Ureter (tissue), 1 donor: Measurements from ENCODE around the gene TMEM221. TPM values are rescaled to one million over a fixed set of nuclear protein-coding genes. Genes with fewer than 3 reads are reported as not detected.

Experiments
- total RNA-seq: library from RNA; stranded (reverse); gene quantifications from one replicate; pipeline ENCODE4 v1.2.4, GENCODE V29; 2023
- donor health status: DM: yes; HTN: yes; CAD: no.

Gene TMEM221
- total RNA-seq, 1 donor from 2014 or later: 0.31 TPM

Other genes with a start within 250 kb of the TMEM221 start
- gene USE1, start 233.3 kb downstream of the TMEM221 start, total RNA-seq: 20.2 TPM
- gene OCEL1, start 222.4 kb downstream of the TMEM221 start, total RNA-seq: 21.9 TPM
- 72.1 TPM for gene NR2F6, start 202.7 kb downstream of the TMEM221 start, total RNA-seq
- 7.2 TPM for gene USHBP1, start 183.9 kb downstream of the TMEM221 start, total RNA-seq
- gene BABAM1, start 181.2 kb downstream of the TMEM221 start, total RNA-seq: 67.7 TPM
- 0.23 TPM for gene ANKLE1, start 166.8 kb downstream of the TMEM221 start, total RNA-seq
- gene ABHD8, start 145.2 kb downstream of the TMEM221 start, total RNA-seq: 6.3 TPM
- 48.5 TPM for gene MRPL34, start 142.8 kb downstream of the TMEM221 start, total RNA-seq
- 32.0 TPM for gene DDA1, start 139.1 kb downstream of the TMEM221 start, total RNA-seq
- 7.9 TPM for gene ANO8, start 113.8 kb downstream of the TMEM221 start, total RNA-seq
- gene GTPBP3, start 111.1 kb downstream of the TMEM221 start, total RNA-seq: 30.3 TPM
- 159 TPM for gene PLVAP, start 71.3 kb downstream of the TMEM221 start, total RNA-seq
- gene CCDC194, start 54.5 kb downstream of the TMEM221 start, total RNA-seq: 0.86 TPM
- gene BST2, start 43.0 kb downstream of the TMEM221 start, total RNA-seq: 45.8 TPM
- 33.0 TPM for gene MVB12A, start 28.6 kb downstream of the TMEM221 start, total RNA-seq
- not detected for gene NXNL1, start 12.3 kb upstream of the TMEM221 start, total RNA-seq
- gene SLC27A1, start 21.9 kb upstream of the TMEM221 start, total RNA-seq: 17.1 TPM
- 91.7 TPM for gene PGLS, start 63.0 kb upstream of the TMEM221 start, total RNA-seq
- 66.3 TPM for gene COLGALT1, start 107.0 kb upstream of the TMEM221 start, total RNA-seq
- 1.4 TPM for gene UNC13A, start 239.7 kb upstream of the TMEM221 start, total RNA-seq